Measurements from ENCODE around the gene HERPUD2. TPM values are rescaled to one million over a fixed set of nuclear protein-coding genes. Genes with fewer than 3 reads are reported as not detected.

Gene HERPUD2
- total and polyA plus RNA-seq, 2 of the 8 experiments (the other 6 are each of a cell fraction or from before 2014, with no cell fraction given) = 18.3 to 27.3 TPM

DNA sequence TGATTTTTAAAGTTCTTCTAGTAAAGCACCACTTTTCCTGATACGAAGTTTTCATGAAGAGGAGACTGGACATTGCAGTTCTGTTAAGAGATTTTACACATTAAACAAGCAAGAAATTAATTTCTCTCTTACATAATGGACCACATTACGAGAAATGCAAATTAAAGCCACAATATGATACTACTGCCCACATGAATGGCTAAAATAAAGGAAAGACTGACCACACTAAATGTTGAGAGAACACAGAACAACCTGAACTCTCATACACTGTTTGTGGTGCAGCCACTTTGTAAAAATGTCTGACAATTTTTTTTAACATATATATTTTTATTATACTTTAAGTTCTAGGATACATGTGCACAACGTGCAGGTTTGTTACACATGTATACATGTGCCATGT is 44.0 kb upstream of the HERPUD2 start:
- Histone ChIP-seq H3K4ac (replicated peaks; ENCODE audit: insufficient read length, low read depth, low read length) (no peak overlapping the region), H4K8ac (ENCODE audit: extremely low read depth, insufficient read depth, low read length) (no peak overlapping the region), H3K23me2 (ENCODE audit: low read depth, low read length) (no peaks in the 10 kb centered on the region), H3K4me2 (ENCODE audit: insufficient read depth in 1 of 2, low read depth in 2 of 2, low read length in 2 of 2) (no peak overlapping the region), H3K18ac (ENCODE audit: extremely low read depth, low read length) (no peak overlapping the region), H3K9me3 (ENCODE audit: insufficient read depth in 2 of 2, low read depth in 1 of 2, low read length in 1 of 2) (no peaks in the 10 kb centered on the region), H2BK120ac (replicated peaks; ENCODE audit: low read depth, low read length) (no peak overlapping the region), H2BK15ac (ENCODE audit: low read length) (no peak overlapping the region), H3K27me3 (replicated peaks in 1 of 4; ENCODE audit: control insufficient read depth in 3 of 4, extremely low read depth in 1 of 4, insufficient read depth in 3 of 4, low read length in 3 of 4) (no peaks in the 10 kb centered on the region), H3K4me3 (ENCODE audit: extremely low read depth in 1 of 4, insufficient read depth in 2 of 4, low read depth in 3 of 4, low read length in 4 of 4) (no peak overlapping the region), H4K20me1 (replicated peaks in 1 of 2; ENCODE audit: control insufficient read depth in 1 of 2, insufficient read depth in 2 of 2, low read length in 2 of 2) (no peaks in the 10 kb centered on the region), H3K79me2 (ENCODE audit: control insufficient read depth in 1 of 2, insufficient read depth in 2 of 2, low read length in 2 of 2) (no peaks in the 10 kb centered on the region), H3K36me3 (ENCODE audit: control insufficient read depth in 2 of 4, insufficient read depth in 4 of 4, low read length in 3 of 4) (no peaks in the 10 kb centered on the region), H3K23ac (ENCODE audit: insufficient read length) (no peak overlapping the region), H2AK5ac (ENCODE audit: low read depth, low read length) (no peak overlapping the region), H2BK12ac (ENCODE audit: low read depth, low read length) (no peak overlapping the region), H3K4me1 (replicated peaks in 1 of 4; ENCODE audit: control insufficient read depth in 3 of 4, insufficient read depth in 4 of 4, low read length in 3 of 4) (peaks cover 0 to 5% (median 3%) of the 10 kb centered on the region in 4 experiments; a peak in 3 of 7 replicates), H3K56ac (replicated peaks; ENCODE audit: insufficient read length, low read depth, low read length) (no peak overlapping the region), H2BK5ac (ENCODE audit: low read depth, low read length) (no peak overlapping the region), H3K79me1 (ENCODE audit: low read depth, low read length) (no peaks in the 10 kb centered on the region), H4K5ac (ENCODE audit: insufficient read length, low read depth, low read length) (no peak overlapping the region), H3K27ac (ENCODE audit: low read depth, low read length) (no peak overlapping the region), H2BK20ac (ENCODE audit: low read length) (no peak overlapping the region), H2AFZ (ENCODE audit: low read length) (no peak overlapping the region), H4K91ac (replicated peaks; ENCODE audit: insufficient read length, low read length) (no peak overlapping the region), H3K9ac (replicated peaks in 1 of 4; ENCODE audit: extremely low read depth in 1 of 4, low read depth in 3 of 4, low read length in 3 of 4) (no peak overlapping the region), H3K14ac (ENCODE audit: insufficient read length) (no peak overlapping the region)
- no peak for TF ChIP-seq JUND (IDR thresholded peaks at IDR 0.05; ENCODE audit: low read length)
- TF ChIP-seq BCL11A (IDR thresholded peaks at IDR 0.05; ENCODE audit: low read depth in 2 of 2, low read length in 2 of 2) = no peak
- no peak for TF ChIP-seq PHF8 (conservative IDR thresholded peaks at IDR 0.05; ENCODE audit: low read depth, low read length)
- no peak for TF ChIP-seq EP300 (IDR thresholded peaks at IDR 0.05; ENCODE audit: borderline replicate concordance in 1 of 2, low read depth in 2 of 2, low read length in 2 of 2)
- no peak for TF ChIP-seq FOSL1 (IDR thresholded peaks at IDR 0.05; ENCODE audit: insufficient read depth, low read depth, low read length)
- TF ChIP-seq KDM4A (IDR thresholded peaks at IDR 0.05; ENCODE audit: low read depth, low read length, severe bottlenecking) = no peak
- TF ChIP-seq RFX5 (IDR thresholded peaks at IDR 0.05; ENCODE audit: borderline replicate concordance, low read depth, low read length) = no peak
- TF ChIP-seq, protein P1, sequence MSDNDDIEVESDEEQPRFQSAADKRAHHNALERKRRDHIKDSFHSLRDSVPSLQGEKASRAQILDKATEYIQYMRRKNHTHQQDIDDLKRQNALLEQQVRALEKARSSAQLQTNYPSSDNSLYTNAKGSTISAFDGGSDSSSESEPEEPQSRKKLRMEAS (IDR thresholded peaks at IDR 0.05) = no peak
- DNase-seq (ENCODE audit: low read depth in 1 of 2, low spot score in 2 of 2) = no peak
- ChIA-PET POLR2A (ENCODE audit: partially characterized antibody) (no interaction called here), CTCF (ENCODE audit: partially characterized antibody) (interaction anchor here (1.4 kb wide), 1 partner anchor 16 kb away, joined by 3 read pairs; no protein-coding TSS in a partner anchor)
- FAIRE-seq = no peak
- 93% methylated on average over 3 of the region's 3 CpGs; no CpG with 5 or more reads in 1 of the 2 experiments for WGBS, 2 experiments (ENCODE audit: extremely low coverage in 1 of 2, insufficient coverage in 1 of 2, insufficient read length in 1 of 2, insufficient replicate concordance in 2 of 2, low coverage in 1 of 2, low lambda C conversion rate in 2 of 2, missing lambda C conversion rate in 1 of 2)

All from H1 (cell line).